HUDEP-2 (cell line): ENCODE results near the gene IPO4.

Source experiments
- DNase-seq, 76 experiments: peaks; one replicate each; lab custom pipeline; 2025; ENCODE audit not compliant: unreplicated experiment in 76 of 76; lab: John Stamatoyannopoulos, UW

IPO4 gene

DNA sequence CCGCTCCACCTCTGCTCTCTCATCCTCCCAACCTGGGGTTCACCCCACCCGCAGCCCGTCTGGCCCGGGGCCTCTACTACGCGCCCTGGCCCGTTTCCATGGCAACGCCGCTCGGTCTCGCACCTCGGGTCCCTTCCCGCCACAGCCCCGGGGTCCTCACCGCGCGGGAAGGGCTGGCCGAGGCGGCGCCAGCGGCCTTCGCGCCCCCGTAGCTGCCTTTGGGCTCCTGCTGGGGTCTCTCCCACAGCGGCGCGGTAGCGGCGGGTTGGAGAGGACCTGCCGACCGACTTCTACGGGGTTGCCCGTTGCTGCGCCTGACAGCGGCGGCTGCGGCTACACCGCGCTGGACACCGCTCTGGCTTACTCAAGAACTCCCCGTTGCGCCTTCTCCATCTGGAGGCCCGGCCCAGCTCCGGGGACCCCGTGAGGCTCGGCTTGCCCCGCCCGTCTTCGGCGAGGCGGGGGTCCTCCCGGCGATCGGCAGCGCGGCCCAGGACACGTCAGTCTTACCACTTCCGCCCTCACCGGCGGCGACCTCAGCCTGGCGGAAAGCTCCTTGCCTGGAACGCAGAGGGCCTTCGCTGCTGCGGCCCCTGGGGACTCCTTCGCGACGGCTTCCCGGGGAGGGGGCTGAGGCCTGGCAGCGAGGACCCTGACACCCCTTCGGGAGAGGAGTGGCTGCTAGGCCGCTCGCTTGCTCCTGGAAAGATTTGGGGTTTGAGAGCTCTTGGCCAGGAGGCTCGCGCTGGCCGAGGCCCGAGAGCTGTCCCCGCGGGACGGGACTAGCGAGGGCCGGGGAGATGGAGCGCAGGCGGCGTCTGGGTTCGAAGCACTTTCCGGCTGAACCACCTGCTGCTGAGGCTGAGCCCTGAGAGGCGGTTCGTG lies 6.8 kb upstream of the IPO4 start, which contains the start of gene TM9SF1:
TSS of gene TM9SF1 (minus strand) at position 256 of the 885 bp plus-strand sequence. CDS start 422 bp downstream, outside the sequence.
- peak in 75 of 76 experiments; percentile 22 to 95 (median 73) for DNase-seq

DNA sequence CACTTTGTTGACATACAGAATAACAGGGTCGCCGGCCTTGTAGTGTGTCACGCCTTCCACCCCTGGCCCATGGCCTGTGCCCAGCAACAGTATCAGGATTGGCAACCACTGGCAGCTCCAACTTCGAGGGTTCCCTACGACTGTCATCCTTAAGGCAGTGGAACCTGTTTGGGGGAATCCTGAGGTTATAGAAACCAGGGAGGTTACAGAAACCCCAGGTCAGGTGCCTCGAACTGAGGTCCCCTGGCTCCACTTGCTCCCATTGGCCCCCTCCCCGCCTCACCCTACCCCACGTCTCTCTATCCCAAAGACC lies 6.2 kb upstream of the IPO4 start:
- DNase-seq = no peak

DNA sequence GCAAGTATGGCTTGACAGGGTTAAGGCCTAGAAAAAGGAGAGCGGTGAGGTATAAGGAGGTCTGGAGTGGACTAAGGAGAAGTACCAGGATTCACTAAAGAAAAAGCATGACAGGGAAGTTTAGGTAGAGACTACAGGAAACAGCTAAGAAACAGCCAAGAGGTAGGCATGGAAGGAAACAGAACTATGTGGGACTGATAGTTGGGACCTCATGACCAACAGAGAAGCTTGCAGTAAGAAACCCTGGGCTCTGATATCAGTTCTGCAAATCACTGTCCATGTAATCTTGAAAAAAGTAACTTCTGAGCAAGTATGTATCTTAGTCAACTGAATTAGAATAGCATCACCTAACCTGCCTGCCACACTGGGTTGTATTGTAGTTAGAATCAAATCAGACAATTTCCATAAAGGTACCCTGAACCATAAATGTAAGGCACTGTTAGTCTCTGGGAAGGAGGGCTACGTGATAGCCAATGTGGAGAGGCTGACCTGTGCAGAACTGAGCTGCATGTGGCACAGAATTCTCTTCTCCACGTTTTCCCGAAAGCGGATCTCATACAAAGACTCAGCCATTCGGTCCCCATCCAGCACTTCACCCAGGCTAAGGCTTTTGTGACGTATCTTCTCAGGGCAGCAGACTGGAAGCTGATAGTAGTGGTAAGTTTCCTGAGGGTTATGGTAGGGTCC lies 5.7 kb upstream of the IPO4 start:
- no peak for DNase-seq

GRCh38 chr14:24192933-24193332 lies 4.3 kb upstream of the IPO4 start:
- DNase-seq = no peak

- no peak for DNase-seq
Observed at GRCh38 chr14:24190416-24190815, 1.8 kb upstream of the IPO4 start.

DNA sequence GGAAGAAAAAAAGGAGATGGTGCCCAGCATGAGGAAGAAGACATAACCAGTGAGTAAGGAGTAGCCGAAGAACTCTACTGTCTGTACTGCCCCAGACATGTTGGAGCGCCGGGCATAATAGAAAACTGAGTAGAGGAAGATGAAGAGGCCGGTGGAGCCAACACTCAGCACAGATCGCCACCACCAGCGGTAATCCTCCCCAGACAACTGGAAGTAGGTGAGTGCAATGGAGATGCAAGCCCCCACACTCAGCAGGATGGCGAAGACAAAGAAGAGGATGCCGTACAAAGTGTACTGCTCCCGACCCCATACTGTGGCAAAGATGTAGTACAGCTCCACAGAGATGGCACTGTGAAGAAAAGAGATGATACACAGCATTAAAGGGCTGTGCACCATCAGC lies 844 bp upstream of the IPO4 start:
- DNase-seq = no peak

GRCh38 chr14:24189059-24189375 lies 401 bp upstream of the IPO4 start:
- DNase-seq = no peak

DNA sequence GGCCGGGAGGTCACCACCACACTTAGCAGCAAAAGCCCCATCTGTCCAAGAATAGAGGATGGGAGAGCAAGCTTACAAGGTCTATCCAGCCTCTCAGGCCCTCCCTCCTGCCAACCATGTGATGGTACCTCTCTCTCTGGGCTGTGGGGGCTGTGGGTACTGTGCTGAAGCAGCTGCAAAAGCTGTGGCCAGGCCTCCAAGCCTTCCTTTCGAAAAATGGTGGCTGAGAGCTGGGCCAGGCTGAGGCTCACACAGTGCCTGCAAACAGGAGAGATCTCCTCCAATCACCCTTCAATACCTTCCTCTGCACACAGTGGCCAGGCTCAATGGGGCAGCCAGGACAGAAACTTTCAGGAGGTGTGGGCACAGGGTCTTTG lies 1.1 kb downstream of the IPO4 start:
- no peak for DNase-seq

DNA sequence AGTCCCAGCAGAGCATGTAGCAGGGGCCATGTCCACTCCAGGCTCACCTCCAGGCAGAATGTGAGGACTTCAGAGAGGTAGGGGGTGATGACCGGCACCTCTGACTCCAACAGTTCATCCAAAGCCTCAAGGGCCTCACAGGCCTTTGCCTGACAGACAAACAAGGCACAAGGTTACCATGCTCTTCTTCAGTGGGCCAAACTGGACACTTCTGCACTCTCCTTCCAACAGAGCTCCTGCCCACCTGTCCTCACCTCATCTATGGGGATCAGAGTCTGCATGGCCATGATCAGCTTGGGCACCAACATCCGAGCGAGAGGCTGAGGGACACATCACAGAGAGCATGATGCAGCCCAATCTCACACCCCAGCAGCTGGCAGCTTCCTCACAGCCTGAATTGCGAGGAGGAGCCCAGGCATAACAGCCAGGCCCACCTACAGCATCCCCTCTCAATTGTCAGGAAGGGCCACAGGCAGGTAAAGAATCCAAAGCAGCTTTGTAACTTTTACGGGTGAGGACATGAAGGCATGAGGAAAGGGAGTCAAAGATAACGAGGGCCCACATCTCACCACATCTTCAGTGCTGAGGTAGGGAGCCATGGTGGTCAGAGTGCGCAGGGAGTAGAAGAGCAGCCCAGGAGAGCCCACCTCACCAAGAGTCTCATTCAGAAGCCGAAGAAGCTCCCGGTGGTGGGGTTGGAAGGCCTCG lies 1.6 kb downstream of the IPO4 start:
- no peak for DNase-seq

- no peak for DNase-seq
Observed at GRCh38 chr14:24185741-24186140, 2.9 kb downstream of the IPO4 start.

DNA sequence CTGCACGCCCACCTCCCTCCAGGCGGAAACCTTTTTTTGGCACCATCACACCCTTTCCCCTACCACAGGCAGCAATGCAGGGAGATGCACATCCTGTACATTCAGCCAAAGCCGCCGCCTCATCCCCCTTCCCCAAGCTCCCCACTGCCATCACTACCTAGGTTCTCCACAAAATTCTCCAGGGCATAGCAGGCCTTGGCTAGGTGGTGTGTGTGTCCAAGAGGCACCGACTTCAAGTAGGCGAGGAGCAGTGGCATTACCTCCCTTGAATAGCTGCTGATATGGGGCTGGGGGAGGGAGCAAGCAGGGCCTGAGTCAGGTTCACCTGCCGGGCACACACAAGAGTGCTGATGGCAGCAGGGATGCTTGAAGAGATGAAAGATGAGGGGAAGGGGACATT lies 3.6 kb downstream of the IPO4 start:
- no peak for DNase-seq

DNA sequence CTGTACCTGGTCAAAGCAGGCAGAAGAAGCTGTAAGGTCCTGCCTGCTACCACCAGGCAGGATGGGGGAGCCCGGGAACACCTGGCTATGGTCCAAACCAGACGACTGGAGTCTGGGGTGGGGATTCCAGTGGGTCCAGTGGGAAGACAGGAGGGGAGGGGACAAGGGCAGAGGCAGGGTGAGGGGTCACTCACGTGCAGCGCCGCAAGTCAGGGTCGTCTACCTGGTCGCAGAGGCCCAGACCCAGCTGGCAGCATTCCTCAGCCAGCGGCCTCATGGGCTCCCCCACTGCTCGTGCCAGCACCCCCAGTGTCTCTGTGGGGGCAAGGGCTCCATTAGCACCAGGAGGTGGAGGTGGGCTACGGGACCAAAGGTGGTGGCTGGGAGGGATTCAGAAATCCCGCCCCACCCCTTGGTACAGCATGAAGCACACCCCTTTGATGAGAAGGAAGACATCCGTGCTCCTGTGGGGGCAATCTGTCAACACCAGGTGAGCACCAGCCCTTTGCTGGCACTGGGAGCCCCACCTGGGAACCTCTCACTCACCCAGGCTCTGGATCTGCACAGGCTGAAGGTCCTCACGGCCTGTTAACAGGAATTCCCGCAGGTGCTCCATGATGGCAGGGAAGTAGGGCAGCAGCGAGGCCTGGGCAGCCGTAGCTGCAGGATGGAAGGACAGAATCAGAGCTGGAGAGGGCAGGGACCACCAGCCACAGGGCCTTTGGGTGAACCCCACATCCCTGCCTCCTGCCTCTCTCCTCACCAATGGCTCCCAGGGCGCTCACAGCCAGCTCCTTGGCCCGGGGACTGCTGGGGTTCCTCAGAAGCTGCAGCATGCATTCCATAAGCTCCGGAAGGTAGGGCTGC lies 4.3 kb downstream of the IPO4 start:
- no peak for DNase-seq

GRCh38 chr14:24183014-24183481 lies 5.6 kb downstream of the IPO4 start:
- DNase-seq = no peak

DNA sequence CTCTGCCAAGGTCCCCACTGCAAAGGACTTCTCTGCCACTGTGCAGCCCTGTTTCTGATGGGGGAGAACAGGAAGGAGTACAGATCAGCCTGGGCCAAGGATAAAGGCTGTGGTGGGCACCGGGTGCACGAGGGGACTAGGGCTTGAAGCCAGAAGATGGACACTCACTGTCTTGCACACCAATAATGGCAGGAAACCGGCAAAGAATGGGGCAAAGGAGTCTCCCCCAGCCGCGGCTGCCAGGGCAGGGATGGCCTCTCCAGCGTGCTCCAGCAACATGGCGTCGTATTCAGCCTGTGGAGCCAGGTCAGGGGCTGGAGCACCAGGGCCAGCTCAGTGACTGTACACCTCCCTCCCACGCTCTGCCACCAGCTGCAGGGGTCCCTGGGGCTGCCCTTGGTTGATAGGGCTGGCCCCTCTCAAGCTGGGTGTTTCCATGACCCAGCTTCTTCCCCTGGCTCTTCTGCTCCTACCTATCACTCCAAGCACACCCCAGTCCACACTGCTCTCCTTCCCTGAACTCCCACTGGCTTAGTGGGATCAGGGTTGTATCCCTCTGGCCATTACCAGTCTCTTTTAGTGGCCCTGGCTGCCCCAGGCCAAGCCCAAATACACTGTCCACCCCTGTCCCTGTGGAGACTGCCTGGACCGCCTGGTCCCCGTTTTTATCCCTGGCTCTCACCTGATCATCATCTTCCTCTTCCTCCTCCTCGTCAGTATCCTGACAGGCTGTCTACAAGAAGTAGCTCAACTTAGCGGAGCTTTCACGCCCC lies 6.3 kb downstream of the IPO4 start:
- DNase-seq = no peak

GRCh38 chr14:24181371-24182077 lies 7.1 kb downstream of the IPO4 start:
- no peak for DNase-seq

- no peak for DNase-seq
Observed at GRCh38 chr14:24179961-24180796, 8.4 kb downstream of the IPO4 start.

- no peak for DNase-seq
Observed at GRCh38 chr14:24179294-24179960, 9.2 kb downstream of the IPO4 start.
